Activated naive CD8-positive, alpha-beta T cell treated with anti-CD3 and anti-CD28 coated beads, Interleukin-2, amount 50 U/mL, for 24 hours (primary cell): Measurements from ENCODE around the gene DMRTB1.

Experiments
- ATAC-seq: fragments of 150-1000 bp; cut with Tn5 transposase; one replicate; pipeline ENCODE4 v1.10.0; 2021
- DNase-seq: peaks from one replicate; pipeline ENCODE4 v3.0.0; 2021
- H3K27ac Mint-ChIP-seq: one replicate; pipeline ENCODE4 v1.8.0; 2021; ENCODE audit warnings: mild to moderate bottlenecking, mixed read lengths
- H3K27me3 Mint-ChIP-seq: one replicate; pipeline ENCODE4 v1.8.0; 2021; ENCODE audit warnings: mixed read lengths
- H3K36me3 Mint-ChIP-seq: one replicate; pipeline ENCODE4 v1.8.0; 2021; ENCODE audit warnings: low read depth, mixed read lengths
- H3K4me1 Mint-ChIP-seq: one replicate; pipeline ENCODE4 v1.8.0; 2021; ENCODE audit warnings: mixed read lengths
- H3K4me3 Mint-ChIP-seq: one replicate; pipeline ENCODE4 v1.8.0; 2021; ENCODE audit warnings: mild to moderate bottlenecking, moderate library complexity, mixed read lengths
- H3K9me3 Mint-ChIP-seq: one replicate; pipeline ENCODE4 v1.8.0; 2021; ENCODE audit warnings: mixed read lengths

Gene DMRTB1

DNA sequence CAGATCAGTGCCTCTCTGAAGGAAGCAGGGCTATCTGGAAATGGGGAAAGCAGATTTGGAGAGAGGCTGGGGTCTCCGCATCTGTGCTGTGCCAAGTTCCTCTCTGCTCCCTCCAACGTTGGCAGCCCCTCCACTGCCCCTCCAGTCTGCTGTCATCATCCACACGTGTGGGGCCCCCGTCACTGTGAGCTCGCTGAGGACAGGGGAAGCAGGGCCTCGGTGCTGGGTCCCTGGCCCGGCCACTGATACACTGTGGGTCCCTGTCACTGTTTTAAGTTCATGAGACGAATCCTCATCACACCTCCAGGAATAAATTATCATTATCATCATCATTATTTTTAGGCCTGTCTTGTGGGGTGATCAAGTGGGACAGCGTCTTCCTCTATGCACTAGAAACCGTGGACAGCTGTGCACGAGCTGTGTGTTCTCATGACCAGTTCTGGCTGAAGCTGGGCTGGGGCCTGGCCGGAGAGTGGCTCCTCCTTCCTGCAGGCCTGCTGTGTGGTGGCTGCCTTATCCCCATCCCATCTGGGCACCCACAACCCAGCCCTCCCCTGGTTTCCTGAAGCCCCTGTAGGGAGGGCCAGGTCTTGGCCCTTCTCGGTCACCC, 52.2 kb downstream of the DMRTB1 start:
- H3K36me3 Mint-ChIP-seq: no peaks in the 10 kb centered on the region
- DNase-seq (no peak), ATAC-seq (no peak)
- no peaks in the 10 kb centered on the region for H3K27me3 Mint-ChIP-seq
- H3K27ac Mint-ChIP-seq: no peak overlapping the region
- H3K4me1 Mint-ChIP-seq: no peaks in the 10 kb centered on the region
- no peak overlapping the region for H3K4me3 Mint-ChIP-seq
- no peaks in the 10 kb centered on the region for H3K9me3 Mint-ChIP-seq

DNA sequence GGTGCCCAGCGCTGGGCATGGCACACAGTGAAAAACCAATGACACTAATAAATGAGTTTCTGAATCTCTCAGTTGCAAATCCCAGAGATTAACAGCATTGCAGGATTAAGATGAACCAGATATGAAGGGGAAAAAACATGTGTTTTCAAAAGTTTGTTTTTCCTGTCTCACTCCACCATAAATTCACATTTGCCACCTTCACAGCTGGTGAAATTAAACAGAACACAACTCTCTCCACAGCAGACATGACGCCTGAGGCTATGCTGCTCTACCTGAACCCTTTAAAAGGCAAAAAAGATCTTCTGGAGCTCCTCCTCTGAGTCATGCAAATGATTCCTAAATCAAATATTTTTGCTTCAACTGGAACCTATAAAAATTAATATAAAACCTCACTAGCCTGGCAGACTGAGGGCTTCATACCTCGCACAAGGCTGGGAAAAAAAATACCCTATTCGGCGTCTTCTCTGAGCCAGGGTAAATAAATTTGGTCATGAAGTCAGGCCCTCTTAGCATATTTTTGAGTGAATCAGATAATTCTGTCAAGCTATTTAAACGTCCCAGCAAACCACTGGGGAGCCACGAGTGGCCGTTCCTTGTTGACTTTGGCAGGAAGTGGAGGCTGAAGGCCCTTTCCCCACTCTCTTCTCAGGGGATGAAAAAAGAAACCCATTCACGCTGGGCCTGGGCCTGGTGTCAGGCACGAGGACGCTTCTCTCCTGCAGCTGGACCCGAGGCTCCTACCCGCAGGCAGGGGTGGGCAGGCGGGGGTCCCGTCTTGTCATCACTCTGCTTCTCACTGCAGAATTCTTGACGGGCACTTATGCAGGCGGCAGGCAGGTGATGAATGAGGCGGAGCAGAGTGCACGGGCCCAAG, 53.0 kb downstream of the DMRTB1 start:
- no peak for DNase-seq
- no peaks in the 10 kb centered on the region for H3K4me1 Mint-ChIP-seq
- H3K27me3 Mint-ChIP-seq: no peaks in the 10 kb centered on the region
- no peaks in the 10 kb centered on the region for H3K36me3 Mint-ChIP-seq
- no peaks in the 10 kb centered on the region for H3K9me3 Mint-ChIP-seq
- H3K4me3 Mint-ChIP-seq: no peak overlapping the region
- ATAC-seq: no peak
- H3K27ac Mint-ChIP-seq: no peak overlapping the region

DNA sequence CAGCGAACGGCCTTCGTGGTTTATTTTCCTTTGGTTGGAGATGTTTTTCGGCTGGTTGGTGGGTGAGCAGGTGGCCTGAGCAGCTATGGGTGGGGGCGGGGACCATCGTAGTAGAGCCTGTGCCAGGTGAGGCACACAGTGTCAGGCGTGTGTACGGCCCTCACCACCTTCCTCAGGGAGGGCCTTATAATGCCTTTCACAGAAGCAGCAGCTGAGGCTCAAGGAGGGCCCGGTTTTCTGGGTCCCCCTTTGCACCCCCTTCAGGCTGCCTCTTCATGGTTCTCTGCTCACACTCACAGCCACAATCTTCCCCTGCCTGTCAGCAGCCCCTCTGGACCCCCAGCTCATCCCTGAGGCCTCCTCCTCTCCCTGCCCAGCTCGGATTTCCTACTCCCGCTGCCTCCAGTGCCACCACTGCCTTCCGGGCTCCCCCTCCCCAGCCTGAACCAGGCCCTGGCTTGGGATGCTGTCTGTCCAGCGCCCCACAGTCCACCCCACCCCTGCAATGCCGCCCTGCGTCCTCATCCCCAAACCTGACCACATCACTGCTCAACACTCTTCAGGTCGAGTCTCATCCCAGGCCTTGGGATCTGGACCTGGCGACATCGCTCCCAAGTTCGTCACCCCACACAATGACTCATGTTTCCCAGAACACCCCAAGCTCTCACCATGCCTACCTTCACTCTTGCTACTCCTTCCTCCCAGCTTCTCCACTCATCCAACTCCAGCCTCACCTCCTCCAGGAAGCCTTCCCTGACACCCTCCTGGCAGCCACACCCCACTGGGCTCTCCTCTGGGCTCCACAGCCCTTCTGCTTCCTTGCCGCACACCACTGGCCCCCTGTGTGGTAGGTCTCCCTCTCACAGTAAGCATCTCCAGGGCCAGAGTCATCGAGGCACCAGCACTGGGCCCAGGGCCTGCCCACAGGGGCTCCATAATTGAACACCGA, 53.9 kb downstream of the DMRTB1 start:
- DNase-seq (no peak), ATAC-seq (no peak)
- Mint-ChIP-seq H3K4me3 (no peak overlapping the region), H3K9me3 (no peaks in the 10 kb centered on the region), H3K27ac (no peak overlapping the region), H3K36me3 (no peaks in the 10 kb centered on the region), H3K27me3 (no peaks in the 10 kb centered on the region), H3K4me1 (no peaks in the 10 kb centered on the region)

DNA sequence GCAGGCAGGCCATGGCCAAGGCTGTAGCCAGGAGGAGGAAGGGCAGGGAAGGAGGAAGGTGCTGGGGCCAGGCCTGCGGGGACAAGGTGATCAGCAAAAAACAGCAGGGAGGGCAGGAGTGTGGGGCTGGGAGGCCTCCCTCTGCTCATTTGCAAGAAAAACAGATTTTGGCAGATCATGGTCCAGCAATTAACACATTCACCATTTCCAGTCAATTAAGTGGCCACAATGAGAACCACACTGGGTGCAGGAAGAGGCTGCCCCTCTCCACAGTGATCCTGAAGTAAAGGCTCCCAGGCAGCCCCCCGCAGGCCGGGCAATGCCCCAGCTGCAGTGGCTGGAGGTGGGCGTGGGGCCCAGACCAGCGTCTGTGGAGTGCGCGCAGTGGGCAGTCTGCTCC, 54.6 kb downstream of the DMRTB1 start:
- ATAC-seq: no peak
- no peak for DNase-seq
- no peak overlapping the region for H3K27ac Mint-ChIP-seq
- H3K9me3 Mint-ChIP-seq: no peaks in the 10 kb centered on the region
- H3K36me3 Mint-ChIP-seq: no peaks in the 10 kb centered on the region
- no peaks in the 10 kb centered on the region for H3K4me1 Mint-ChIP-seq
- H3K27me3 Mint-ChIP-seq: no peaks in the 10 kb centered on the region
- H3K4me3 Mint-ChIP-seq: no peak overlapping the region

DNA sequence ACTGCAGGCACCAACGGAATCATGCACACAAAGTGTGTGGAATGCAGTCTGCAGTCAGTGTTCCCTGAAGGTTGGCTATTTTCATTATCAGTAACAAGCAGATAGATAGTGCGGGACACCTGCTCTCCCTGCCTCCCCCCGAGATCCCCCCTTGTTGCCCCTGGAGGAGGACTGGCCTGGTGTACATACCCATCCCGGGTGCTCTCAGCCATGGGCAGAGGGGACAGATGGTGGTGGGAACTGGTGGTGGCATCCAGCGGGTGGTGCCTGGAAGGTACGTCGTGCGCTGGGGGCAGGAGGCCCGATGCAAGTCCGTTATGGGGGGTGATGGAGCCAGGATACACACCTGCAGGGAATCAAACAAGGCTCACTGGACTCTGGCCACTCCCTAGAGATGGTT, 55.2 kb downstream of the DMRTB1 start:
- no peak overlapping the region for H3K27ac Mint-ChIP-seq
- no peaks in the 10 kb centered on the region for H3K9me3 Mint-ChIP-seq
- no peak overlapping the region for H3K4me3 Mint-ChIP-seq
- no peaks in the 10 kb centered on the region for H3K36me3 Mint-ChIP-seq
- ATAC-seq: no peak
- no peak for DNase-seq
- H3K27me3 Mint-ChIP-seq: no peaks in the 10 kb centered on the region
- H3K4me1 Mint-ChIP-seq: no peaks in the 10 kb centered on the region

DNA sequence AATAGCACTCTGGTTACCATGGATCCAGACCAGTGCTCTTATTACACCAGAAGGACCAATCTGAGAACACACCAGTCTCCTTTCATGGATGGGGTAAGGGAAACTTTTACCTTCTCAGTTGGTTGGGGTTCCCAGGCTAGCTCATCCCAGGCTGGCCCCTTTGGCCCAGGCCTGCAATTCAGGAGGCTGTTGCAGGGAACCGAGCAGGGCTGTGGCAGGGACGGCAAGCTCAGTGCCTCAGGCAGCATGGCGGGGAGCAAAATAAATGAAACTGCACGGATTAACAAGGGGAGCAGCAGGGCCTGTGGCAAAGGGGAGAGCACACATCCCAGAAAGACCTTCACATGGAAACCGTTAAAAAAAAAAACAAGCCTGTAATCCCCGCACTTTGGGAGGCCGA, 57.0 kb downstream of the DMRTB1 start:
- no peaks in the 10 kb centered on the region for H3K9me3 Mint-ChIP-seq
- no peak overlapping the region for H3K4me3 Mint-ChIP-seq
- no peaks in the 10 kb centered on the region for H3K36me3 Mint-ChIP-seq
- H3K27me3 Mint-ChIP-seq: no peaks in the 10 kb centered on the region
- no peak for ATAC-seq
- H3K4me1 Mint-ChIP-seq: no peaks in the 10 kb centered on the region
- no peak for DNase-seq
- H3K27ac Mint-ChIP-seq: no peak overlapping the region
